GM20431 (cell line): ENCODE data around the gene MTCL1.

Experiments
- in situ Hi-C: fragments of 300-500 bp; cut with MseI, MboI; formaldehyde crosslinking; loops from one replicate; pipeline ENCODE4 v1.15.0; 2020; ENCODE audit warnings: low sequenced_read_pairs; ENCODE audit not compliant: unreplicated experiment

Gene MTCL1

DNA sequence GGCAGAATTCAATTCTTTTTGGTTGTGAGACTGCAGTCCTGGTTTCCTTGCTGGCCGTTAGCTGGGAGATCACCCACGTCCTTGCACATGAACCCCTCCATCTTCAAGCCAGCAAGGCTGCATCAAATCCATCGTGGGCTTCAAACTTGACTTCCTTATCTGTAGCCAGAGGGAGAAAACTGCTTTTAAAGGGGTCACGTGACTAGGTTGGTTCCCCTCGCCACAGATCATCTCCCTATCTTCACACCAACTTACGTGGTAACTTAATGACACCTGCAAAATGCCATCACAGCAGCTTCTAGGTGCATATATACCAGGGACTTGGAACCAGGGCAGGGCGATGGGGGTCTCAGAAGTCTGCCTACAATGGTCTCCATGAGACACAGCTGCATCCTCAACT is 169.5 kb downstream of the MTCL1 start:
- in situ Hi-C loops: no loop called here

DNA sequence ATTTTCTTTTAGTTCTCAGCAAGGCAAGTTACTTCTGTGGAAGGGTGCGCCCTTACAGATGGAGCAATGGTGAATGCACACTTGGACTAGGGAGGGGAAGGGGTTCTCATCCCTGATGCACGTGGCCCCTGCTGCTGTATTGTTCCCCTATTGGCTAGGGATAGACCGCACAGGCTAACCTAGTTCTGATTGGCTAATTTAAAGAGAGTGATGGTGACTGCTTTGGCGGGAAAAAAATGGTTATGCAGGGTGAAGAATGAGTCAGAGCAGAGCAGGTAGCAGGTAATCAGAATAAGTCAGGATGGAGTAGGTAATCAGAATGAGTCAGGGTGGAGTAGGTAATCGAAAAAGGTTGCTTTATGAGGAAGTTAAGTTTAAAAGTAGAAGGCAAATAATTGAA is 171.5 kb downstream of the MTCL1 start:
- in situ Hi-C loops: no loop called here

DNA sequence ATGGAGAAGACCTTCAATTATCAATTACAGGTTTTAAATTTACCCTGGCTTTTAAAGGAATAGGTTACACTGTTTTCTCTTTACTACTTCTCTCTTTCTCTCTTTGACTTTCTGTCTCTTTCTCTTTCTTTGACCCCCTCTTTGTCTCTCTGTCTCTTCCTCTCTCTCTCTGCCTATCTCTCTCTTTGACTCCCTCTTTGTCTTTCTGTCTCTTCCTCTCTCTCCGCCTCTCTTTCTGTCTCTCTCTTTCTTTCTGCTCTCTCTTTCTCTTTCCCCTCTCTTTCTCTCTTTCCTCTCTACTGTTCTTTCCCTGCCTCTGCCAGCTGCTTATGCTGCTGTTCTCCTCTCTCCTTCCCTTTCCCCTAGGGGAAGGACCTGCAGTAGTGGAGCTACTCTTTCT is 175.7 kb downstream of the MTCL1 start:
- in situ Hi-C loops: no loop called here
